Pons (tissue), 1 donor: ENCODE measurements around the gene ITPR1.

Experiments
- DNase-seq: peaks from one replicate; pipeline ENCODE4 v3.0.0-alpha.2; 2016; ENCODE audit warnings: low spot score

The ITPR1 gene

DNA sequence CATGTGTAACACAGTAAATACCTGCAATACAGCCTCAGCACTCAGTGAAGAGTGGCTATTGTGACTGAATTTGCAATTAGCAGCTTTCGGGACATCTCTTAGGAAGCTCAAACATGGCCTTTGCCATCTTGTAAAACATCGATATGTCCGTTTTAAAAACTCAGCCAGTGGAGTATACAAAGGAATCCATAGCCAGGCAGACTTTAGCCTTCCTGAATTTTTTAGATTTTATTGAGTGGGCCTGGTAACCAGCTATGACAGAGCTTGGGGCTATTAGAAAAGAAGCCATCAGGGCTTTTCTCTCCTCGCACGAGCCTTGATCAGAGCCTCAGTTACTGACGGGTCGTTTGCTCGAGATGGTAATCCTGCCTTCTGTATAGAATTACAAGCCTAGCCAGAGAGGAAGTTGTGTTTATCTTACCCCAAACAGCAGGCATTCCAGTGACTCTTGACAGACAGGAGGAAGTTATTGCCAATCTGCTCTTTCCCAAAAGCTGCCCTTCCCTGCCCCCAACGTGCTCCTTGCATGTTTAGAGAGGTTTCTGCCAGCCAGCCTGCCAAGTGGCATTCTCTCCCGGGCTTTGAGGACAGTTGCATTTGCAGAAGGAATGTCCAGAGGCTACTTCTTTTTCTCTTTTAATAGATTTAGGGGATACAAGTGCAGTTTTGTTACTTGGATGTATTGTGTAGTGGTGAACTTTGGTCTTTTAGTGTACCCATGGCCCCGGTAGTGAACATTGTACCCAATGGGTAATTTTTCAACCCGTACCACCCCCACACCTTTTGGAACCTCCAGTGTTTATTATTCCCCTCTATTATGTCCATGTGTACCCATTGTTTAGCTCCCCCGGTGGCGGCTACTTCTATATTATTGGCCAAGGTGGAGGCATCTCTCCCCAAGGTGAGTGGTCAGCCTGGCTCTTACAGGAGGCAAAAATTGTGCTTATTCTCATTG is 40.6 kb downstream of the ITPR1 start:
- DNase-seq = peak; percentile 31

DNA sequence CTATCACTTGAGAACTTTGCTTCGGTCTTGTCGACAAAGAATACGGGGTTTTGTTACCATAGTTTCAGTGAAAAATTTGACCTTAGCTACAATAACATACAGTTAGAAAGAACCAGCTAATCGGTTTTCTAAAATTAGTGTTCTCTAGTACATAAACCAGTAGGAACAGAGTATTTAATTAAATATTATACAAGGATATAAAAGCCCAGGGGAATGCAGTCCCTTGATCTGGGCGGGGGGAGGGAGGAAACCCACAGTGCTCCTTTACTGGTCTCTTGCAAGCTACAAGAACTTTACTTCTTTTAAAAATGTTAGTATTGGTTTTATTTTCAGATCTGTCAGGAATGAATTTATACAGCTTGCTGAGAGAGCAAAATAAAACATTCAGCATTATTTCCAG is 41.8 kb downstream of the ITPR1 start:
- no peak for DNase-seq

DNA sequence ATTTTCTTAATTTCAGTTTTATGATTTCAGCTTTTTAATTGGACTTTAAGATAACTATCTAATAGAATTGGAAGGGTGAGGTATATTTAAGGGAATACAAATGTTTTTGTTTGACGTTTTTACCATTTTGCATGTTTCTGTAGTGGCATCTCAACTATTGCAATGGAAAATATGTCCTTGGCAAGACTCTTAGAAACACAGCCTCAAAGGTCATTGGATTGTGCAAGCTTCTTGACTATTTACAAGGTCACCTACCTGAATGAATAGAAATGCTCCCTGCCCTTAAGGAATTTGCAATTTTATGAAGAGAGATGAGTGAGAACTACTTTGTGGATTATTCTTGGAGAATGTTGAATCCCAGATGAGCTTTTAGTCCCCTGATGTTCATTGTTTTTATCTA is 43.1 kb downstream of the ITPR1 start:
- DNase-seq = no peak

DNA sequence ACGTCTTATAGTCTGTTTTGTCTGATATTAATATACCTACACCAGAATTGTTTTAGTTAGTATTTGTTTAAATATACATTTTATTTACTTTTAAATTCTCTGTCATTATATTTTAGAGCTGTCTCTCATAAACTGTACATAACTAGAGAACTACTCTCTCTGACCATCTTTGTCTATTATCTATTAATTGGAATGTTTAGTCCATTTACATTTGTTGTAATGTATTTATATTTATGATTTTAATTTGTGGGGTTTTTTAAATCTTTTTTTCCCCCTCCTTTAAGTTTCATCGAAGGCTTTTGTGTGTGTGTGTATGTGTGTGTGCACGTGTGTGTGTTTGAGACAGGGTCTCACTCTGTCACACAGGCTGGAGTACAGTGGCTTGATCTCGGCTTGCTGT is 47.1 kb downstream of the ITPR1 start:
- no peak for DNase-seq

DNA sequence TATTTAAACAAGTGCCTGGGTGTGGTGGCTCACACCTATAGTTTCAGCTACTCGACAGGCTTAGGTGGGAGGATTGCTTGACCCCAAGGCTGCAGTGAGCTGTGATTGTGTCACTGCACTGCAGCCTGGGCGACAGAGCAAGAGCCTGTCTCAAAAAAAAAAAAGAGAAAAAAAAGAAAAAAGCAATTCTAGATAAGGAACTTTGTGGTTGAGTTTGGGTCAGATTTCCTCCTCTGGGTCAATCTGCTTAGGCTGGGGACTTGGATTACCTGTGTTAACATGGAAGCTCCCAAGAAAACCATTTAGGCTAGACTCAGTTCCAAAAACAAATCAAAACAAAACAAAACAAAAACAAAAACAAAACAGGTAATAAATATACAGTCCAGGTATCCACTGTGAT is 50.0 kb downstream of the ITPR1 start:
- no peak for DNase-seq

DNA sequence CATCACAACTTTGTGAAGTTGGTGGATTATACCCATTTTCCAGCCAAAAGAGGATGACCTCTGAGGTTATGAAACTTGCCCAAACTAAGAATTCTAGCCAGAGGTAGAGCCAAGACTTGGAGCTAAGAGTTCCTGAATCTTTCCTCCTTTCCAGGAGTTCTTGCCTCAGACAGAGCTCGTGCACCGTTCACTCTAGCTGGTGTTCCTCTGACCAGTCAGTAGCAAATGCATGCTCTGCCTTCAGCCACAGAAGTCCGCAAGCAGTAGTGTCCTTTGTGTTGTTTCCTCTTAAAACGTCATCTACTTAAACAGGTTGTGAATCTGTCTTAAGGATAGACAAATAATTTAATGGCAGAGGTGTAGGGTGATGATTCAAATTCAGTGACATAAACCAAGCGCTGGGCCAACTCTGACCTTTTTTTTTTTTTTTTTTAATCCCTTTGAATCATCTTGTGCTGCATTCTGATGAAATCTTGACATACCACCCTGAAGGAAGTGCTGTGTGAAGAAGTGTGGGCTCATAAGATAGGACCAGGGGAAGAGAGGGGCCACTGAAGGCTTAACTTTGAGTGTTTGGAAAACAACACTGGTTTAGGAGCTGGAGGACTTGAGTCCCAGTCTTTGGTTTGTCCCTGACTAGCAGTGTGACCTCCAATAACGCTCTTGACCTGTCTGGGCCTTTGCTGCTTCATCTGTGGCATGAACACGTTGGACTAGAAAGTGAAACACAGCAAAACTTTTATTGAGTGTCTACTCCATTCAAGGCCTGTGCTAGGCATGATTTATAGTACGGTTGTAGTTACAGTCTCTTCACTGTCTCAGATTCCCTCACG is 53.4 kb downstream of the ITPR1 start:
- no peak for DNase-seq

DNA sequence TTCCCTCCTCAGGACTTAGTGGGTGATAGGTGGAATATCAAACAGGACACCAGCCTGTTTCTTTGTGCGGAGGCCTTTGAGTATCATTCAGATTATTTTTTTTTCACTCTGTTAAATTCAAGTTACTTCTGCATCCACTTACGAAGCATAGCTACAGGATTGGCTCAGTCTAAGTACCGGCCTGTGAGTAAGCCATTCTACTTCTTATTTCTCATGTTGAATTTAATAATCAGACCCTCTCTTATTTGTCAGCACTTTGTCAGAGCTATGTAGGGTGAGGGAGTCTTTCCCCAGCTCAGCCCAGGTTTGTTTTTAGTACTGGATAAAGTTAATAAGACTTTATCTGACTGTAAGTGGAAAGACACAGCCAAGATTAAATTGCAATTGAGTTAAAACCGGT is 54.7 kb downstream of the ITPR1 start:
- DNase-seq = no peak

DNA sequence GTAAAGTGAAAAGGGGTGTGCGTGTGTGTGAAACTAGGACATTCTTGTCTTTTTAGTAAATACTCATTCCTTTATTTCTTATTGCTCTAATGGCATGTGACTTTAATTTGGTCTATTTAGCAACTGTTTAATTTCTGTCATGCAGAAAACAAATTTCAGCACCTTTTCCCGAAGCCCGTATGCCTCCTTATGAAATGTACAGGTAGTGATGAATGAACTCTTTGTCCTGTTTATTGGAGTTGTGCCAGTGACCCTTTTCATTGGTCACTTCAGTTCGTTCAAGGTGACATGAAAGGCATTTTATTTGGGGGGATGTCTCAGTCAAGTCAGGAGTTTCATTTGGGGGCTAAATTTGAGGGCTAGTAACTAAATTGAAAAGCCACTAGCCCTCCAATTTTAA is 55.2 kb downstream of the ITPR1 start:
- no peak for DNase-seq

DNA sequence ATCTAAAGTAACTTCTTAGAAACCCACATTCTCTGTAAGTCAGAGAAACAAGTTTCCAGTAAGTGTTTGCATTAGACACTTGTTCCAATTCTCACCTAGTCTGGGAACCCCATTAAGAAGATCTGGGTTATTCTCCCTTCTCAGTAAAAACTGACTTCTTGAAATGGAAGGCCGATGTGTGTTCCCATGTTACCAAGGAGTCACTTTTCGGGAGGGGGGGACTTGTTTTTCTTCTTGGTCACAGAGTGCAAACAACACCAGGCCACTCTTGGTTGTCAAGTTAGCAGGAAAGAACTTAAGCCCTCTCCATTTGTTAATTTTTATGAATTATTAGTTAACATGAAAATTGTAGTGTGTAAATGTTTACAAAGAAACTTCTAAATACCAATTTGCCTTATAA is 55.6 kb downstream of the ITPR1 start:
- no peak for DNase-seq

DNA sequence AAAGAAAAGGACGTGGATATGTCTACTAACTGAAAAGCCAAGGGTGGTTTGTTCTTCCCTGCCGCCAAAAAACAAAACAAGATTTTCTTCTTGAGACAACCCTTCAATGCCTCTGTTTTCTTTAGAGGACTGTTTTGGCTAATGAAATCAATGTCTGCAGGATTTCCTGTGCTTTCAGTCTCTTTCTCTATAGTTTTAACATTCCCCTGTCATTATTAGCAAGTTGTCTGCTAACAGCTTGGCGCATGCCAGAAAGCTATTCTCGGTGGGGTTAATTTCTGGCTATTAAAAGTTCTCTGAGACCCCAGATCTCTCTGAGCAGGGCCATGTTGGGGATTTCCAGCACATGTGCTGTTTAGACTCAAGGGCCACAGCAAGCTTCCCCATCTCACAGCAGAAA is 56.7 kb downstream of the ITPR1 start:
- no peak for DNase-seq

DNA sequence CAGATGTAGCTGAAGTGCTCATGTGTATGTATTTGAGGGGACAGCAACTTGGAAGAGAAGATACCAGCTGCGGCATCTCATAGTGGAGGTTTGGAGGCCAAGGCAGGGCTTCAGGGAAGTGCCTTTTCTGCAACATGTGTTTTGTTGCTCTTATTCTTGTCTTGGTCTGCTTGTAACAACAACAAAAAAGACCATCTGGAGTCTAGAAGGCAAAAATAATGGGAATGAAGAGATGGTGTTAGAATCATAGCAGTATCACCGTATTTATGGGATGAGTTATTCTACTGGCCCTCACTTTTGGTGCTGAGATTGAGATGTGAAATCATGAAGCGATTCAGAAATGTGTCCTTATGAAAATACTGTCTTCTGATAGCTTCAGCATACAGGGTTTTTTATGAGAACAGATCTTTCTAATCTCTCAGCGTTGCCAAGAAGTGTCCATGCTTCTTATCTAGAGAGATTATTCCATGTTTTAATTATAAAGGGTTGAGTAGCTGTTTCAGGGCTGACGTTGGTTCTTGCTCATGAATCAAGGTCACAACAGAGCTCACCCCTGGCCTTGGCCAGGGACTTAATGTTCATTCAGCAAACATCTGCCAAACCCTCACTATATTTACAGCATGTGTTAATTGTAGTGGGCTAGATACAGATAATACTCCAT is 58.0 kb downstream of the ITPR1 start:
- no peak for DNase-seq

DNA sequence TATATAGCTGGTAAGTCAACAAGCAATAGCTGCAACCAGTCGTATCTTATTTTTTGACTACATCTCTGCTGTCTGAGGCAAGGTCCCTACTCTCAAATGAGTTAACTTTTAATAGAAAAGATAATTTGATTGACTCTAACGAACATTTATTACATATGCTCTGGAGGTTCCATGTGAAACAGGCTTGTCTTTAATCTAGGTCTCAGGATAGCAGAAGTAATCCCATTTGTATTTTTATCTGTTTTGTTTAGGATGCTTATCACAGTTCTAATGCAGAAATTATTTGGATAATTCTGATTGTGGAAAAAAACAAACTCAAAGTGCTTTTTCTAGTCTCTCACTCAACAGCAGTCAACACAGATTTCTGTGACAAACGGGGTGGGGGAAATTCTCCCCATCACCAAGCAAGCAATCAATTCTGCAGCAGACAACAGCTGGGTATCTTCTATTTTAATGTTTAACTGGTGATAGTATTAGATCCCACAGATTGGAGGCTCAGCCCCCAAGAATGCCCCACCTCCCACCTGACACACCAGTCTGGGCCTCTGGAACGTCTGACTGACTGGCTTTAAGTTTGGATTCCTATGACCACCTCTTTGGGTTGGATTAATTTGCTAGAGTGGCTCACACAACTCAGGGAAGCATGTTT is 58.8 kb downstream of the ITPR1 start:
- DNase-seq = no peak

DNA sequence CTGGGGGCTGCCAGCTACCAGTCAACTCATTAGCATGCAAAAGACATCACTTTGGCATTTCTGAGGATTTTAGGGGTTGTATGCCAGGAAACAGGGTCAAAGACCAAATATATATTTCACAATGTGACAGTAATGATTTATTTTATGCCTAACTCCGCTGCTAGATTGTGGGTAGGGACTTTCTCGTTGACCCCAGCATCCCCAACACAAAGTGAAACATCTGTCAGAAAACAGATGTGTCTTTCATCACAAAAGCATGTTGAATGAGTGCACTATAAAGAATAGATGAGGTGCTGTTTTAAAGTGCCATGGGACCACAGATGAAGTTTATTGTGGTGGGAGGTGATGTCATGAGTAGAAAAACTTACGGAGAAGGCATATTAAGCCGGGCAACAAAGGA is 59.7 kb downstream of the ITPR1 start:
- no peak for DNase-seq

DNA sequence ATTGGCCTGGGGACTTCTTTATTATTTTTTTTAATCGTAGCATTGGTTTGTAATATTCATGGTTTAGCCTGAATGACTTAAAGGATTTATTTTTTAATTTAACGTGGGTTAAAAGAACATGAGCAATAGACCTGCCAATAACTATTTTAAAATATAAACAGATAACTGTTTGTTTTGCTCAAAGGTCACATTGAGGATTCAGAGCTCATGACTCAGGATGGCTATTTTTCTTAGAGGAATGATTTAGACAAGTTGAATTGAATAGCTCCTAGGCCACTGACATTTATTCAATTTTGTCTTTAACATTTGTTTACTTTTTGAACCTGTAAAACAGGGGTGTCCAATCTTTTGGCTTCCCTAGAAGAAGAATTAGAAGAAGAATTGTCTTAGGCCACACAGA is 68.5 kb downstream of the ITPR1 start:
- no peak for DNase-seq

DNA sequence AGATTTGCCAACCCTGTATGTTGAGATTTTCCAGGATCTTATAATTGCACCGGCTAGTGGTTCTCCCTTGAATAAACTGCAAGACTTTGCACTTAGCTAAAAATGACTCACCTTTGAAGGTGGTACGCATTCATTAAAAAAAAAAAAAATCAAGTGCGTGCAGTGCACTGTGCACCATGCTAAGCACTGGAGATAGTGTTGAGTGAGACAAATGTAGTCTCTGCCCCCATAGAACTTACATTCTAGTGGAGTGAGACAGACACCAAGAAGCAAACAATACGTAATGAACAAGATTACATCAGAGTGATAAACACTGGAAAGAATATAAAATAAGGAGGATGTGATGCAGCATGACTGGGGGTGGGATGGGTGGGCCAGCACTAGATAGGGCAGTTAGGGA is 69.4 kb downstream of the ITPR1 start:
- no peak for DNase-seq

DNA sequence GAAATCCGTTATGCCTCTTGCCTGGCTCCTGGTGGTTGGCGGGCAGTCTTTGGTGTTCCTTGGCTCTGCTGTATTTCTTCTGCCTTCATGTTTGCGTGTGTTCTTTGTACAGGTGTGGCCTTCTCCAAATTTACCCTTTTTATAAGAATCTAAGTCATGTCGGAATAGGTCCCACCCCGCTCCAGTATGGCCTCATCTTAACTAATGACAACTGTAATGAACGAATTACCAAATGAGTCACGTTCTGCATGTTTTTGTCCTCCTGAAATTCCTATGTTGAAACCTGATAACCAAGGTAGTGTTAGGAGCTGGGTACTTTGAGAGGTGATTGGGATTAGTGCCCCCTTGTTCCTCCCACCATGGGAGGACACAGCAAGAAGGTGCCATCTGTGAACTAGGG is 71.1 kb downstream of the ITPR1 start:
- no peak for DNase-seq

DNA sequence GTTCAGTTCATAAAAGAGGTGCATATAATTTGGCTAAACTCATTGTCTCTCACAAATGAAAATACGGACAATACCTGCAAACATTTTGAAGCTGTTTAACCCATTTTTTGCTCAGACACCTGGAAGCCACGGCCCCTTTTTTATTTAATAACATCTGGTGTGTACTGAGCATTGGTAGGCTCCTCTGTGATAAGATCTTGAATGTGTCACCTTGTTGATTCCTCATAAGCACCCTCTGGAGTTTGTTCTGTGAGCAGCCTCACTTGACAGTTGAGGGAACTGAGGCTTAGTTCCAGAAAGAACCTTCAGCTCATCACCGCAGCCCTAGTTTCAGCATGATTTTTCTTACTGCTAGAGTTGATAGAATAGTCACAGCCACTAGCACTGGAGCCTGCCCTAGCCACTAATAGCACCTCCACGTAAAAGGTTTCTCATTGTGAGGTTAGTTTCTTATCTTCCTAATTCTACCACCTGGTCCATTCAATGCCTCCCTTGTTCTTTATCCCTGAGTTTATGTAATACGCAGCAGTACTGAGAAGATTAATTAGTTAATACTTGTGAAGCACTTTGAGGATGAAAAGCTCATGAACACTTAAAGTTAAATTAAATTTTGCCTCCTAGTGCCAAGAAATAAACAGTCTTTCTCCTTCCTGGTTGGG is 71.9 kb downstream of the ITPR1 start:
- no peak for DNase-seq

DNA sequence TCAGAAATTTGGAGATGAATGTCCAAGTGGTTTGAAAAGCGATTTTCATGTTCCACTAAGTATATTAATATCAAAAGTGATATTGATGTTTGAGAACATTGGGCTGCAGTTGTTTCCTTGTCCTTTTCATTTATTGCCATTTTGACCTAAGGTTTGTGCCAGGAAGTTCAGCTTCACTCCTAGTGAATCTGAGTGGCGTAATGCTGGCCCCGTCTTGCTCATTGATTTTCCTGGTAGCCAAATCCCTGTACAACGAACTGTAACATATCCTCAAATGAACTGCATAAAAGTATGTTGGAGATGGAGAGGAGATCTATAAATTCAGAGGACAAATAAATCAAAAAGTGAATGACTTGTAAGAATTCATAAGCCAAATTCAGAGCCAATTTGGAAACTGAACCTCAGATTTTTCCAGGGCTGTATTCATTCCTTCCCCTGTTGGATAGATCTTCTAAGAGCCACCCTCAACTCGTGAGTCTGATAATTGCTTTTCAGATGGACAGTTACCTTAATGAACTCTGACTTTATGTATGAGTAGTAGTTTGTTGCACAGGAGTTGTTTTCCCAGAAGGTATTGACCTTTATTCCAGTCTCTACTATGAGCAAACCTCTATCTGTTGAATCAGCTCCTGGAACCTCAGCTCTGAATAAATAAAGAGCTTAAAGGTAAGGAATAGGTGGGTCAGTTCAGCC is 72.8 kb downstream of the ITPR1 start:
- no peak for DNase-seq

DNA sequence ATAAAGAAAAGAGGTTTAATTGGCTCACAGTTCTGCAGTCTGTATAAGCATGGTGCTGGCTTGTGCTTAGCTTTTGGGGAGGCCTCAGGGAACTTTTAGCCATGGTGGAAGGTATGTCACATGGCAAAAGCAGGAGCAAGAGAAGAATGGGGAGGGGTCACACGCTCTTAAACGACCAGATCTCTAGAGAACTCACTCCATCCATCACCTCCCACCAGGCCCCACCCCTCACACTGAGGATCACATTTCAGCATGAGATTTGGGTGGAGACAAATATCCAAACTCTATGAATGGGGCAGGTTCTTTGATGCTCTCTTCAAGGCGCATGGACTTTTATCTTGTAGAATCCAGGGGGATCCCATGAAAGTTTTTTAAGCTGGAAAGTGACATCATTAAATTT is 75.7 kb downstream of the ITPR1 start:
- no peak for DNase-seq

DNA sequence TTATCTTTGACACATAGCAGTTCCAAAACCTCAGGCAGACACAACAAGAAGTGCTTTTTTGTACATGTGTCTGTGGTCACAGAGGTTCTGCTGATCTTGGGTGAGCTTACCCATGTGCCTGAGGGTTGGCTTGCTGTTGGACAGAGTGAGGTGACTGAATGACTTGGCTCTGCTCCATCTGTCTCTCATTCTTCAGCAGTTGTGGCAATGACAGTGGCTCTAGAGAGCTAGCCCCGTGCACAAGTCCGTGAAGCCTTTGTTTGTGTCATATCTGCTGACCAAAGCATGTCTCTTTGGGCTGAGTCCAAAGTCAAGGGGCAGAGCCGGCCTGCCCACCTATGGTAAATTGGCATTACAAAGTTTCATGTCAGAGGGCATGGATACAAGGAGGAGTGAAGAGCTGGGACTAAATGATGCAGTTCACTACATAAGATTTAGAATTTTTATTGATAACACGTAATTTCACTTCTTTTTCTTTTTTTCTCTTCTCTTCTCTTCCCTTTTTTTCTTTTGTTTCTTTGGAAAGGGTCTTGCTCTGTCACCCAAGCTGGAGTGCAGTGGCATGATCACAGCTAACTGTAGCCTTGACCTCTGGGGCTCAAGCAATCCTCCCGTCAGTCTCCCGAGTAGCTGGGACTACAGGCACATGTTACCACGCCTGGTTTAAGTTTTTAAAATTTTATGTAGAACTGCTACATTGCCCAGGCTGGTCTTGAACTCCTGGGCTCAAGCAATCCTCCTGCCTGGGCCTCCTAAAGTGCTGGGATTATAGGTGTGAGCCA is 77.9 kb downstream of the ITPR1 start:
- peak; percentile 28 for DNase-seq
